HepG2 (cell line): ENCODE results near the gene HYOU1. TPM values are rescaled to one million over a fixed set of nuclear protein-coding genes. Genes with fewer than 3 reads are reported as not detected.

Source experiments
- ATF1 ChIP-seq: IDR thresholded peaks from 2 replicates; pipeline ENCODE4 v1.6.1; 2016; ENCODE audit warnings: mild to moderate bottlenecking, control low read depth
- FOSL1 ChIP-seq: sonication (generic); formaldehyde crosslinking; IDR thresholded peaks from 2 replicates; pipeline ENCODE4 v1.9.0; 2021; ENCODE audit warnings: missing genetic modification reagents, borderline replicate concordance
- GMEB2 ChIP-seq: IDR thresholded peaks from 2 replicates; pipeline ENCODE4 v1.6.1; 2016; ENCODE audit warnings: missing biosample characterization, missing genetic modification reagents, low read depth
- PRDM15 ChIP-seq: sonication (generic); formaldehyde crosslinking; IDR thresholded peaks from 2 replicates; pipeline ENCODE4 v1.4.0; 2020; ENCODE audit warnings: missing genetic modification reagents
- PRPF4 ChIP-seq: fragments of 200-400 bp; formaldehyde crosslinking; IDR thresholded peaks from 2 replicates; pipeline ENCODE4 v1.6.1; 2016; ENCODE audit warnings: low read length, low read depth; ENCODE audit not compliant: poor library complexity, severe bottlenecking
- RFX1 ChIP-seq: fragments of 450-650 bp; IDR thresholded peaks from 2 replicates; pipeline ENCODE4 v1.6.1; 2017
- SAP130 ChIP-seq: IDR thresholded peaks from 2 replicates; pipeline ENCODE4 v1.6.1; 2016; ENCODE audit warnings: low read depth
- ZBTB20 ChIP-seq: sonication (generic); formaldehyde crosslinking; IDR thresholded peaks from 2 replicates; pipeline ENCODE4 v1.8.1; 2023; ENCODE audit warnings: missing genetic modification reagents, low read depth, mild to moderate bottlenecking, borderline replicate concordance
- ZFP82 ChIP-seq: sonication (generic); formaldehyde crosslinking; IDR thresholded peaks from 2 replicates; pipeline ENCODE4 v1.5.1; 2020; ENCODE audit warnings: mild to moderate bottlenecking, missing genetic modification reagents, borderline replicate concordance
- ZNF280D ChIP-seq: sonication (generic); formaldehyde crosslinking; IDR thresholded peaks from 2 replicates; pipeline ENCODE4 v1.5.1; 2020; ENCODE audit warnings: mild to moderate bottlenecking, missing genetic modification reagents
- ZNF34 ChIP-seq: sonication (generic); formaldehyde crosslinking; IDR thresholded peaks from 2 replicates; pipeline ENCODE4 v1.4.0; 2020; ENCODE audit warnings: mild to moderate bottlenecking, missing genetic modification reagents, borderline replicate concordance
- ZNF501 ChIP-seq: sonication (generic); formaldehyde crosslinking; IDR thresholded peaks from 2 replicates; pipeline ENCODE4 v1.5.1; 2020; ENCODE audit warnings: mild to moderate bottlenecking, moderate library complexity, missing genetic modification reagents
- ZNF552 ChIP-seq: sonication (generic); formaldehyde crosslinking; IDR thresholded peaks from 2 replicates; pipeline ENCODE4 v1.9.0; 2022; ENCODE audit warnings: missing genetic modification reagents, mild to moderate bottlenecking, borderline replicate concordance
- ZNF598 ChIP-seq: sonication (generic); formaldehyde crosslinking; IDR thresholded peaks from 2 replicates; pipeline ENCODE4 v1.5.1; 2020; ENCODE audit warnings: mild to moderate bottlenecking, missing genetic modification reagents, borderline replicate concordance
- ZNF670 ChIP-seq: sonication (generic); formaldehyde crosslinking; IDR thresholded peaks from 2 replicates; pipeline ENCODE4 v1.8.0; 2022; ENCODE audit warnings: mild to moderate bottlenecking, missing genetic modification reagents, borderline replicate concordance
- ZNF687 ChIP-seq: sonication (generic); formaldehyde crosslinking; IDR thresholded peaks from 2 replicates; pipeline ENCODE4 v1.5.1; 2020; ENCODE audit warnings: mild to moderate bottlenecking, missing genetic modification reagents, moderate library complexity
- ZNF75D ChIP-seq: sonication (generic); formaldehyde crosslinking; IDR thresholded peaks from 2 replicates; pipeline ENCODE4 v1.8.1; 2023; ENCODE audit warnings: missing genetic modification reagents, mild to moderate bottlenecking, borderline replicate concordance
- polyA plus RNA-seq, 8 experiments: library from polyadenylated mRNA; depleted of rRNA in 3 of 8; stranded (reverse) in 7 of 8; unstranded in 1 of 8; fragments of >200 nt; fragmentation: Illumina TruSeq in 4 of 8; extraction: Trizol in 4 of 8; gene quantifications; 2 replicates each; pipeline versions ENCODE4 v1.2.1 to v1.2.3, GENCODE V29; 2011 to 2016; ENCODE audit warnings: low read depth in 4 of 8, missing spikeins in 1 of 8, mixed read lengths in 1 of 8; ENCODE audit not compliant: insufficient read depth in 1 of 8
- total RNA-seq, 5 experiments: library from RNA; depleted of rRNA; stranded (reverse); fragments of >200 nt; fragmentation: Illumina TruSeq; extraction: Trizol; gene quantifications; 2 replicates each; pipeline ENCODE4 v1.2.3, GENCODE V29; 2016; ENCODE audit warnings: low read depth in 1 of 5

HYOU1 gene
- total and polyA plus RNA-seq, 2 of the 13 experiments (the other 11 are each of a cell fraction or from before 2014, with no cell fraction given): 127 to 155 TPM

- TF ChIP-seq ZNF552 (no peak), ZNF598 (CRISPR knock-in tag) (no peak), PRDM15 (CRISPR knock-in tag) (no peak), GMEB2 (CRISPR knock-in tag) (no peak), ZNF75D (CRISPR knock-in tag) (no peak), ZNF670 (no peak), ZFP82 (no peak), ZBTB20 (peak; percentile 64; the same call in 1 of the 2 replicates), ATF1 (CRISPR knock-in tag) (no peak), ZNF687 (peak; percentile 53; the same call in 1 of the 2 replicates), ZNF34 (CRISPR knock-in tag) (no peak), FOSL1 (CRISPR knock-in tag) (no peak), ZNF280D (CRISPR knock-in tag) (no peak), ZNF501 (0 out of 2 replicates have a peak, but pooled peaks have one; percentile 16), RFX1 (no peak), SAP130 (CRISPR knock-in tag) (no peak), PRPF4 (no peak)
Measured at GRCh38 chr11:119029069-119029339, 28.0 kb downstream of the HYOU1 start (continued).
